Kidney (tissue), 14 donors: ENCODE results near the gene ZNF783. TPM values are rescaled to one million over a fixed set of nuclear protein-coding genes. Genes with fewer than 3 reads are reported as not detected.
A peak's percentile ranks its signal among the peaks of the same experiment; 100 is the strongest.

Experiments used
- DNase-seq, 5 donors: peaks; one replicate each; pipeline ENCODE4 v3.0.0-alpha.2; 2013 to 2020
- FAIRE-seq: peaks from 2 replicates; lab custom pipeline; 2012; peaks lifted over from hg19 to GRCh38; lab: Jason Lieb, UNC
- H3K27ac ChIP-seq, 2 donors: one replicate each; pipeline ENCODE4 v1.7.0; 2013; ENCODE audit warnings: low read depth in 2 of 2, low read length in 2 of 2, inconsistent platforms in 1 of 2
- H3K27me3 ChIP-seq: one replicate; pipeline ENCODE4 v1.7.1; 2013; ENCODE audit warnings: low read length, inconsistent platforms; ENCODE audit not compliant: control insufficient read depth, insufficient read depth
- H3K36me3 ChIP-seq, 3 donors: one replicate each; pipeline versions ENCODE4 v1.7.0 to v1.7.1; 2013; ENCODE audit warnings: low read length in 3 of 3, control low read depth in 1 of 3, inconsistent platforms in 1 of 3; ENCODE audit not compliant: insufficient read depth in 3 of 3, control insufficient read depth in 2 of 3
- H3K4me1 ChIP-seq, 3 donors: one replicate each; pipeline versions ENCODE4 v1.7.0 to v1.7.1; 2013; ENCODE audit warnings: low read length in 3 of 3, inconsistent platforms in 1 of 3, low read depth in 1 of 3; ENCODE audit not compliant: control insufficient read depth in 2 of 3, insufficient read depth in 2 of 3
- H3K4me3 ChIP-seq, 3 donors: one replicate each; pipeline versions ENCODE4 v1.7.0 to v1.8.1; 2013; ENCODE audit warnings: low read length in 3 of 3, control low read depth in 1 of 3, inconsistent platforms in 1 of 3
- H3K9ac ChIP-seq, 3 donors: one replicate each; pipeline versions ENCODE4 v1.7.0 to v1.7.1; 2013; ENCODE audit warnings: low read length in 3 of 3, control low read depth in 1 of 3, inconsistent platforms in 1 of 3
- H3K9me3 ChIP-seq, 3 donors: one replicate each; pipeline versions ENCODE4 v1.7.0 to v1.7.1; 2013; ENCODE audit warnings: low read length in 3 of 3, control low read depth in 1 of 3, inconsistent platforms in 1 of 3; ENCODE audit not compliant: control insufficient read depth in 2 of 3, insufficient read depth in 1 of 3
- intact Hi-C: fragments of 100-400 bp; cut with DNase I; formaldehyde crosslinking; loops from one replicate; pipeline ENCODE4 v1.11.1; 2022
- polyA plus RNA-seq: library from polyadenylated mRNA; stranded (reverse); fragments of 350-450 nt; fragmentation: Illumina TruSeq; extraction: RNeasy Lipid Tissue Mini Kit (QIAGEN cat#74804); gene quantifications from one replicate; pipeline ENCODE4 v1.2.3, GENCODE V29; 2014; ENCODE audit warnings: low read depth, low replicate concordance; ENCODE audit not compliant: insufficient read depth
- total RNA-seq: library from RNA; stranded (reverse); fragmentation: NEBNext Ultra II Directional; extraction: Animal tissue kit (Norgen Biotek cat#: 25700); gene quantifications from one replicate; pipeline ENCODE4 v1.2.1, GENCODE V29; 2021
- TF ChIP-seq, protein P1 (sequence below): IDR thresholded peaks from 3 replicates; pipeline ENCODE4 v1.5.1; 2012; ENCODE audit warnings: mild to moderate bottlenecking, moderate library complexity, borderline replicate concordance; ENCODE audit not compliant: insufficient read depth; ENCODE audit errors: extremely low read depth
- donor health status: control.
- donor health status: control.
- donor health status: control.
- donor health status: control.
- donor health status: control.
- donor health status: DM: yes; HTN: yes; CAD: no.
- donor health status: Normal renal cell carcinoma (clear cell type).

ZNF783 gene
- total and polyA plus RNA-seq, 2 donors from 2014 or later: 3.6 to 21.8 TPM

GRCh38 chr7:149283321-149283720, 21.3 kb downstream of the ZNF783 start:
- H3K9ac ChIP-seq: no peak overlapping the region
- FAIRE-seq (no peak), DNase-seq (no peak)
- peaks cover 0 to 9% (median 7%) of the 10 kb centered on the region in 3 donors for H3K36me3 ChIP-seq
- intact Hi-C loops: no loop called here
- H3K27ac ChIP-seq: no peak overlapping the region
- H3K4me1 ChIP-seq: peaks cover 0 to 6% (median 6%) of the 10 kb centered on the region in 3 donors
- no peaks in the 10 kb centered on the region for H3K27me3 ChIP-seq
- H3K4me3 ChIP-seq: no peak overlapping the region
- TF ChIP-seq, protein P1, sequence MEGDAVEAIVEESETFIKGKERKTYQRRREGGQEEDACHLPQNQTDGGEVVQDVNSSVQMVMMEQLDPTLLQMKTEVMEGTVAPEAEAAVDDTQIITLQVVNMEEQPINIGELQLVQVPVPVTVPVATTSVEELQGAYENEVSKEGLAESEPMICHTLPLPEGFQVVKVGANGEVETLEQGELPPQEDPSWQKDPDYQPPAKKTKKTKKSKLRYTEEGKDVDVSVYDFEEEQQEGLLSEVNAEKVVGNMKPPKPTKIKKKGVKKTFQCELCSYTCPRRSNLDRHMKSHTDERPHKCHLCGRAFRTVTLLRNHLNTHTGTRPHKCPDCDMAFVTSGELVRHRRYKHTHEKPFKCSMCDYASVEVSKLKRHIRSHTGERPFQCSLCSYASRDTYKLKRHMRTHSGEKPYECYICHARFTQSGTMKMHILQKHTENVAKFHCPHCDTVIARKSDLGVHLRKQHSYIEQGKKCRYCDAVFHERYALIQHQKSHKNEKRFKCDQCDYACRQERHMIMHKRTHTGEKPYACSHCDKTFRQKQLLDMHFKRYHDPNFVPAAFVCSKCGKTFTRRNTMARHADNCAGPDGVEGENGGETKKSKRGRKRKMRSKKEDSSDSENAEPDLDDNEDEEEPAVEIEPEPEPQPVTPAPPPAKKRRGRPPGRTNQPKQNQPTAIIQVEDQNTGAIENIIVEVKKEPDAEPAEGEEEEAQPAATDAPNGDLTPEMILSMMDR: no peak
- no peaks in the 10 kb centered on the region for H3K9me3 ChIP-seq

DNA sequence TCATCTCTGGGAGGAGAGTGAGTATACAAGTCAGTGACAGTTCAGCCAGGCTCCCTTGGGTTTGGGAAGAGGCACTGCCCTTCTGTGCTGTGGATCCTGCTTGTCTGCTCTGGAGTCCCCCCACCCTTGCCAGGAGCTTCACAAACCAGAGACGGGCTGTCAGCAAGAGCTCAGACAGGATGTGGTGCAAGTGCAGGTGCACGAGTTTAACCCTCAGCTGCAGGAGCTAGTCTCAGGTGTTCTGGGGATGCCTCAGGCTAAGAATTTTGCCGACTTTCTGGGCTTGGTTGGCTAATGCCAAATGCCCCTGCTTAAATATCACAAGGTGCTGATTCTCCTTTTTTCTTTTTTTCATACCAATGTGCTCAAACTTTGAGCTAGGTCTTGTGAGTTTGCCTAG, 22.3 kb downstream of the ZNF783 start:
- Histone ChIP-seq H3K27me3 (no peaks in the 10 kb centered on the region), H3K9ac (no peak overlapping the region), H3K4me1 (peaks cover 0 to 6% (median 6%) of the 10 kb centered on the region in 3 donors), H3K36me3 (peaks cover 0 to 5% (median 0%) of the 10 kb centered on the region in 3 donors), H3K27ac (no peak overlapping the region), H3K9me3 (no peaks in the 10 kb centered on the region), H3K4me3 (peak overlapping the region in 1 of 3 donors; percentile 75)
- intact Hi-C loops: no loop called here
- TF ChIP-seq, protein P1: no peak
- no peak for FAIRE-seq
- peak in 1 of 5 donors; percentile 1 for DNase-seq

DNA sequence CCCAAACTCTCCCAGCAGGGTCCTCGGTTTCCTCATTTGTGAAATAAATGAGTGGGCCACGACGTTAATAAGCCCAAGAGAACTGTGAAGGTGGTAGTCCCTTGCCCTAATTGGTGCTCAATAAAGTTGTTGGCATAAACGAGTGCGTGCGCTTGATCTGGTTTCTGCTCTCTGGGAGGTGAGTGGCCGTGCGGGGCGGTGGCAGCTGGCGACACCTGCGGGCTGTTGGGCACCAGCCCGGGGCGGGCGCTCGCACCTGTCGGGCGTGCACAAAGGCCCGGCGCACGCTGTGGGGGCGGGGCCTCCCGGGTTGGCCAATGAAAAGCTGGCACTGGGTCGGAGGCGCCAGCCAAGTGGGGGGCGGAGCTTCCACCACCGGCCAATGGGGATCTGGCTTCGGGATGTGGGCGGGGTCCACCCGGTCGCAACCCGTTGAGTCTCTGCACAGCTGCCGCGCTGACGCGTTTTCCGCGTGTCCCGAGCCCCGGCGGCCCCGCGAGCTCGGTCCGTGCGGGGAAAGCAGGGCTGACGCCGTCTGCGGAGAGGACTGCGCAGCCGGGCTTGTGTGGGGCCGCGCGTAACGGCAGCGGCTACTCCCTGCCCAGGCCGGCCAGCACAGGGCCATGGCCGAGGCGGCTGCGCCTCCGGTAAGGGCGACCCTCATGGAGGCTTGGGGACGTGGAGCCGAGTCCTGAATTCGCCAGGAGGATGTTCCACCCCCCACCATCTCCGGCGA, 23.0 kb downstream of the ZNF783 start:
- Histone ChIP-seq H3K4me3 (peak overlapping the region; percentile 42 to 75 (median 57)), H3K27me3 (no peaks in the 10 kb centered on the region), H3K36me3 (peaks cover 0 to 5% (median 0%) of the 10 kb centered on the region in 3 donors), H3K9me3 (no peaks in the 10 kb centered on the region), H3K9ac (peak overlapping the region; percentile 20 to 62 (median 46)), H3K27ac (no peak overlapping the region), H3K4me1 (peaks cover 0 to 6% (median 6%) of the 10 kb centered on the region in 3 donors)
- DNase-seq (peak; percentile 96 to 98 (median 97)), FAIRE-seq (no peak)
- TF ChIP-seq, protein P1: no peak
- intact Hi-C loops: no loop called here
